NCI-H526 (cell line): ENCODE results near the gene MDC1.
A peak's percentile ranks its signal among the peaks of the same experiment; 100 is the strongest.
"Not testable (repeated sequence)": the region's sequence is repeated elsewhere in the genome, so short reads cannot be mapped to it uniquely, and the experiment has no call there.

Experiments used
- DNase-seq, 2 experiments: peaks; one replicate each; lab custom pipeline; 2025; lab: John Stamatoyannopoulos, UW

Gene MDC1

GRCh38 chr6:30717129-30717844 lies at the start of gene MDC1:
Gene MDC1, minus strand, starts transcription at chr6:30717281. Its CDS starts 2,106 bp downstream, at chr6:30715175.
- DNase-seq = peak; percentile 100

GRCh38 chr6:30766461-30767157 lies 49.5 kb upstream of the MDC1 start:
- DNase-seq = no peak

GRCh38 chr6:30765495-30765894 lies 48.4 kb upstream of the MDC1 start:
- DNase-seq = not testable (repeated sequence)

GRCh38 chr6:30764490-30765043 lies 47.5 kb upstream of the MDC1 start:
- DNase-seq = not testable (repeated sequence)

- DNase-seq = no peak
Observed at GRCh38 chr6:30763618-30764489, 46.8 kb upstream of the MDC1 start.

- no peak for DNase-seq
Observed at GRCh38 chr6:30763155-30763617, 46.1 kb upstream of the MDC1 start.

- DNase-seq = no peak
Observed at GRCh38 chr6:30761791-30762429, 44.8 kb upstream of the MDC1 start.

- no peak for DNase-seq
Observed at GRCh38 chr6:30760549-30760948, 43.5 kb upstream of the MDC1 start.

GRCh38 chr6:30759575-30760239 lies 42.6 kb upstream of the MDC1 start:
- no peak for DNase-seq

- no peak for DNase-seq
Observed at GRCh38 chr6:30757261-30757904, 40.3 kb upstream of the MDC1 start.

- DNase-seq = not testable (repeated sequence)
Observed at GRCh38 chr6:30756405-30757003, 39.4 kb upstream of the MDC1 start.

- no peak for DNase-seq
Observed at GRCh38 chr6:30754631-30755030, 37.5 kb upstream of the MDC1 start.

GRCh38 chr6:30752157-30752927 lies 35.3 kb upstream of the MDC1 start:
- DNase-seq = no peak

GRCh38 chr6:30750379-30750668 lies 33.2 kb upstream of the MDC1 start:
- no peak for DNase-seq

GRCh38 chr6:30749554-30750378 lies 32.7 kb upstream of the MDC1 start:
- DNase-seq = no peak

GRCh38 chr6:30748851-30749540 lies 31.9 kb upstream of the MDC1 start:
- no peak for DNase-seq

- DNase-seq = no peak
Observed at GRCh38 chr6:30747902-30748769, 31.1 kb upstream of the MDC1 start.
